OCI-LY1 (cell line): ENCODE measurements around the gene YTHDF2.

Source experiments
- H2AFZ ChIP-seq: fragments of 200-600 bp; sonication (generic), shearing (Covaris generic); 2 replicates; pipeline ENCODE4 v1.6.0; 2014; ENCODE audit warnings: antibody characterized with exemption, mild to moderate bottlenecking, low read length
- H3F3A ChIP-seq: fragments of 200-600 bp; sonication (generic), shearing (Covaris generic); 2 replicates; pipeline ENCODE4 v1.6.0; 2014; ENCODE audit warnings: mild to moderate bottlenecking, antibody characterized with exemption, low read length, moderate library complexity; ENCODE audit not compliant: insufficient read depth
- H3K27ac ChIP-seq: fragments of 200-600 bp; sonication (generic); 2 replicates; pipeline ENCODE4 v1.5.1; 2014; ENCODE audit warnings: low read length, mixed run types, mild to moderate bottlenecking, low read depth; ENCODE audit not compliant: poor library complexity, severe bottlenecking
- H3K27me3 ChIP-seq: fragments of 200-600 bp; sonication (generic); 2 replicates; pipeline ENCODE4 v1.6.0; 2014; ENCODE audit warnings: antibody characterized with exemption, mild to moderate bottlenecking, low read length, moderate library complexity; ENCODE audit not compliant: insufficient read depth
- H3K36me3 ChIP-seq: fragments of 200-600 bp; sonication (generic); 2 replicates; pipeline ENCODE4 v1.6.1; 2014; ENCODE audit warnings: mild to moderate bottlenecking, antibody characterized with exemption, low read length, moderate library complexity, mixed read lengths; ENCODE audit not compliant: insufficient read depth
- H3K4me1 ChIP-seq: fragments of 200-600 bp; sonication (generic); 2 replicates; pipeline ENCODE4 v1.5.1; 2014; ENCODE audit warnings: mild to moderate bottlenecking, low read length, moderate library complexity; ENCODE audit not compliant: insufficient read depth, severe bottlenecking
- H3K4me2 ChIP-seq: fragments of 200-600 bp; sonication (generic), shearing (Covaris generic); 2 replicates; pipeline ENCODE4 v1.6.1; 2014; ENCODE audit warnings: low read length
- H3K4me3 ChIP-seq: fragments of 200-600 bp; sonication (generic); 2 replicates; pipeline ENCODE4 v1.5.1; 2014; ENCODE audit warnings: low read length, low read depth, mild to moderate bottlenecking, mixed read lengths; ENCODE audit not compliant: poor library complexity, severe bottlenecking
- H3K79me2 ChIP-seq: fragments of 200-600 bp; shearing (Covaris generic); 2 replicates; pipeline ENCODE4 v1.6.1; 2016; ENCODE audit warnings: mixed run types, low read length, mixed read lengths; ENCODE audit not compliant: insufficient read depth
- H3K9ac ChIP-seq: fragments of 200-600 bp; sonication (generic), shearing (Covaris generic); 2 replicates; pipeline ENCODE4 v1.6.1; 2014; ENCODE audit warnings: mild to moderate bottlenecking, low read length, mixed read lengths
- H3K9me2 ChIP-seq: fragments of 200-600 bp; sonication (generic), shearing (Covaris generic); 2 replicates; pipeline ENCODE4 v1.6.1; 2014; ENCODE audit warnings: low read depth, mild to moderate bottlenecking, low read length, mixed read lengths
- H3K9me3 ChIP-seq: fragments of 200-600 bp; shearing (Covaris generic); 2 replicates; pipeline ENCODE4 v1.6.1; 2014; ENCODE audit warnings: low read length, mixed read lengths
- H4K20me1 ChIP-seq: fragments of 200-600 bp; sonication (generic), shearing (Covaris generic); 2 replicates; pipeline ENCODE4 v1.6.0; 2016; ENCODE audit warnings: mild to moderate bottlenecking, low read length; ENCODE audit not compliant: insufficient read depth
- EZH2 ChIP-seq: fragments of 200-600 bp; sonication (generic), shearing (Covaris generic); IDR thresholded peaks from 2 replicates; pipeline ENCODE4 v1.8.0; 2017; ENCODE audit warnings: borderline replicate concordance, mixed run types, mild to moderate bottlenecking, antibody characterized with exemption, low read length, moderate library complexity, mixed read lengths
- TF ChIP-seq, protein P1 (sequence below): fragments of 200-600 bp; sonication (generic), shearing (Covaris generic); IDR thresholded peaks from 2 replicates; pipeline ENCODE4 v1.5.1; 2017; ENCODE audit warnings: mild to moderate bottlenecking, antibody characterized with exemption, low read length, moderate library complexity, mixed read lengths

Gene YTHDF2

GRCh38 chr1:28751315-28752060 lies 14.7 kb downstream of the YTHDF2 start:
- TF ChIP-seq EZH2: no peak
- TF ChIP-seq, protein P1, sequence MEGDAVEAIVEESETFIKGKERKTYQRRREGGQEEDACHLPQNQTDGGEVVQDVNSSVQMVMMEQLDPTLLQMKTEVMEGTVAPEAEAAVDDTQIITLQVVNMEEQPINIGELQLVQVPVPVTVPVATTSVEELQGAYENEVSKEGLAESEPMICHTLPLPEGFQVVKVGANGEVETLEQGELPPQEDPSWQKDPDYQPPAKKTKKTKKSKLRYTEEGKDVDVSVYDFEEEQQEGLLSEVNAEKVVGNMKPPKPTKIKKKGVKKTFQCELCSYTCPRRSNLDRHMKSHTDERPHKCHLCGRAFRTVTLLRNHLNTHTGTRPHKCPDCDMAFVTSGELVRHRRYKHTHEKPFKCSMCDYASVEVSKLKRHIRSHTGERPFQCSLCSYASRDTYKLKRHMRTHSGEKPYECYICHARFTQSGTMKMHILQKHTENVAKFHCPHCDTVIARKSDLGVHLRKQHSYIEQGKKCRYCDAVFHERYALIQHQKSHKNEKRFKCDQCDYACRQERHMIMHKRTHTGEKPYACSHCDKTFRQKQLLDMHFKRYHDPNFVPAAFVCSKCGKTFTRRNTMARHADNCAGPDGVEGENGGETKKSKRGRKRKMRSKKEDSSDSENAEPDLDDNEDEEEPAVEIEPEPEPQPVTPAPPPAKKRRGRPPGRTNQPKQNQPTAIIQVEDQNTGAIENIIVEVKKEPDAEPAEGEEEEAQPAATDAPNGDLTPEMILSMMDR: no peak
- H3K9ac ChIP-seq: no peak overlapping the region
- no peaks in the 10 kb centered on the region for H3F3A ChIP-seq
- H3K27me3 ChIP-seq: no peaks in the 10 kb centered on the region
- H2AFZ ChIP-seq: no peak overlapping the region
- H3K9me2 ChIP-seq: no peaks in the 10 kb centered on the region
- peaks cover 100% of the 10 kb centered on the region for H3K79me2 ChIP-seq
- H3K4me1 ChIP-seq: peaks cover 49% of the 10 kb centered on the region
- H3K4me3 ChIP-seq: no peak overlapping the region
- H3K27ac ChIP-seq: no peak overlapping the region
- peaks cover 82% of the 10 kb centered on the region for H3K36me3 ChIP-seq
- no peak overlapping the region for H3K4me2 ChIP-seq
- peaks cover 5% of the 10 kb centered on the region; the same call in 1 of the 2 replicates for H4K20me1 ChIP-seq
- no peaks in the 10 kb centered on the region for H3K9me3 ChIP-seq

- Histone ChIP-seq H3K4me1 (peaks cover 30% of the 10 kb centered on the region), H3K27me3 (no peaks in the 10 kb centered on the region), H3K36me3 (peaks cover 80% of the 10 kb centered on the region), H3K9me2 (no peaks in the 10 kb centered on the region), H4K20me1 (peaks cover 5% of the 10 kb centered on the region; the same call in 1 of the 2 replicates), H3K79me2 (peaks cover 98% of the 10 kb centered on the region), H3K4me3 (no peak overlapping the region), H3K27ac (no peak overlapping the region), H3K9me3 (no peaks in the 10 kb centered on the region), H3K9ac (no peak overlapping the region), H2AFZ (no peak overlapping the region), H3K4me2 (peak overlapping the region; percentile 29), H3F3A (no peaks in the 10 kb centered on the region)
- no peak for TF ChIP-seq EZH2
- TF ChIP-seq, protein P1: no peak
These were observed 19.0 kb downstream of the YTHDF2 start for GRCh38 chr1:28755701-28756100.

DNA sequence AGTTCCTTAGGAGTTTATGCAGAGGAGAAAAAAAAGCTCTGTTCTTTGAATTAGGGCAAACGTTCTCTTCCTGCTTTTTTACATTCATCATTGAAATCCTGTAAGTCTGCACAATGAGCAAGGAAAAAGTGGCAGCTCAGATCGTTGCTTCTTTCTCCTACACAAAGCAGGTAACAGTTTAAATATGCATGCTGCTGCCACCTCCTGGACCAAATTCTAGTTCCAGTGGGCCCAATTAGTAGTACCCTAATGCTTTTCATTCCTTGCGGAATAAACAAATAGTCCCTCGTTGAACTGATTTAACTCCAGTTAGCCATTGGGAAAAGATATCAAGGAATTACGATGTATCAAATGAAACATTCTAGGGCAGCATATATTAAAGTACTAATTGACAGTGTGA lies 20.1 kb downstream of the YTHDF2 start:
- Histone ChIP-seq H3K9me2 (no peaks in the 10 kb centered on the region), H3K4me2 (no peak overlapping the region), H3K9me3 (no peaks in the 10 kb centered on the region), H3K4me1 (peaks cover 22% of the 10 kb centered on the region), H2AFZ (no peak overlapping the region), H3K9ac (no peak overlapping the region), H3K27ac (no peak overlapping the region), H3K4me3 (no peak overlapping the region), H3K27me3 (no peaks in the 10 kb centered on the region), H4K20me1 (no peaks in the 10 kb centered on the region), H3K36me3 (peaks cover 77% of the 10 kb centered on the region), H3K79me2 (peaks cover 98% of the 10 kb centered on the region), H3F3A (no peaks in the 10 kb centered on the region)
- TF ChIP-seq EZH2: no peak
- TF ChIP-seq, protein P1: peak; percentile 41; the same call in 1 of the 2 replicates
